Measurements from ENCODE around the gene DENND4C.

DNA sequence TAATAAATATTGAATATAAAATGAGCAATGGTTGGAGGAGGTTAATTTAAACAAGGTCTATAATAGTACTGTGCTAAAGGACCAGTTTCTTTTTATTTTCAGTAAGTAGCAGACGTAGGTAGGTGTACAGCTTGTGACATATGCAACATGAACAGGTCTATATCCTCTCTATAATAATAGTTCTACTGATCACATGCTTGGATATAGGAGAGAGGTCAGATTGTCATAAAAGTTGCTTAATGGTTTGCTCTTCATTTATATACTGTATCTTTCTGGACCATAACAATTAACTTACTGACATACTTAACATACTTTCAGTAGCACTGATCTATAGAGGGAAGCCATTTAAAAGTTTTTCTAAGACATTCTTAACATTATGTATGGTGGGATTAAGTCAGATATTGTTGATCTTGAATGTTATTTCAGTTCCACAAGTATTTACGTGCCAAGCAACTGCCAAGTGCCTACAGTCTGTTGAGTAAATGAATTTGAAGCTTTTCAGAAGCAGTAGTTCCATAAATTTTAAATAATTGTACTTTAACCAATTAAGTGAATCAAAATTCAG is 68.0 kb downstream of the DENND4C start:
- TF ChIP-seq NFE2L2 (IDR thresholded peaks at IDR 0.05; ENCODE audit: low read depth, low read length) (no peak), RAD21 (IDR thresholded peaks at IDR 0.05; ENCODE audit: low read length) (no peak), FOS (IDR thresholded peaks at IDR 0.05; ENCODE audit: low read depth, low read length) (no peak), MAFK (IDR thresholded peaks at IDR 0.05; ENCODE audit: low read depth, low read length) (no peak)

All from IMR-90 (cell line).